Epithelial cell of esophagus (primary cell): Measurements from ENCODE around the gene TRAF3IP1.

Experiments used
- DNase-seq: peaks from one replicate; pipeline ENCODE4 v3.0.0; 2010; ENCODE audit warnings: low read depth
- H3K4me3 ChIP-seq: 2 replicates; pipeline ENCODE4 v1.5.1; 2011; ENCODE audit warnings: mild to moderate bottlenecking, low read length, control low read depth
- CTCF ChIP-seq: IDR thresholded peaks from 2 replicates; pipeline ENCODE4 v1.5.1; 2011; ENCODE audit warnings: low read depth, mild to moderate bottlenecking, low read length, control low read depth, inconsistent platforms; ENCODE audit not compliant: insufficient read depth; ENCODE audit errors: missing control alignments

TRAF3IP1 gene

GRCh38 chr2:238381341-238382115 lies 61.2 kb downstream of the TRAF3IP1 start:
- H3K4me3 ChIP-seq: no peak overlapping the region
- DNase-seq: no peak
- no peak for TF ChIP-seq CTCF

GRCh38 chr2:238382381-238382781 lies 62.1 kb downstream of the TRAF3IP1 start:
- no peak for DNase-seq
- no peak for TF ChIP-seq CTCF
- H3K4me3 ChIP-seq: no peak overlapping the region

- no peak overlapping the region for H3K4me3 ChIP-seq
- no peak for TF ChIP-seq CTCF
- no peak for DNase-seq
These were observed 62.8 kb downstream of the TRAF3IP1 start for GRCh38 chr2:238383135-238383534.

GRCh38 chr2:238383743-238384380 lies 63.5 kb downstream of the TRAF3IP1 start:
- no peak for TF ChIP-seq CTCF
- no peak for DNase-seq
- H3K4me3 ChIP-seq: no peak overlapping the region

GRCh38 chr2:238387332-238387731 lies 67.0 kb downstream of the TRAF3IP1 start:
- no peak for TF ChIP-seq CTCF
- no peak overlapping the region for H3K4me3 ChIP-seq
- no peak for DNase-seq

GRCh38 chr2:238388794-238389193 lies 68.5 kb downstream of the TRAF3IP1 start:
- H3K4me3 ChIP-seq: no peak overlapping the region
- no peak for DNase-seq
- no peak for TF ChIP-seq CTCF
